Fibroblast of the aortic adventitia (primary cell): ENCODE data around the gene ATP4A. TPM values are rescaled to one million over a fixed set of nuclear protein-coding genes. Genes with fewer than 3 reads are reported as not detected.

Experiments used
- DNase-seq: peaks from one replicate; pipeline ENCODE4 v3.0.0-alpha.2; 2010; ENCODE audit warnings: low read depth
- H3K4me3 ChIP-seq: 2 replicates; pipeline ENCODE4 v1.5.1; 2011; ENCODE audit warnings: low read depth, mild to moderate bottlenecking, control low read depth, low read length, moderate library complexity
- total RNA-seq: library from RNA; depleted of rRNA; stranded (reverse); fragments of >200 nt; gene quantifications from 2 replicates; pipeline ENCODE4 v1.2.3, GENCODE V29; 2012; ENCODE audit warnings: low replicate concordance
- TF ChIP-seq, protein P1 (sequence below): IDR thresholded peaks from 2 replicates; pipeline ENCODE4 v1.5.1; 2011; ENCODE audit warnings: mild to moderate bottlenecking, low read length, control low read depth, inconsistent platforms; ENCODE audit not compliant: insufficient read depth

ATP4A gene
- total RNA-seq, 1 donor = not detected

DNA sequence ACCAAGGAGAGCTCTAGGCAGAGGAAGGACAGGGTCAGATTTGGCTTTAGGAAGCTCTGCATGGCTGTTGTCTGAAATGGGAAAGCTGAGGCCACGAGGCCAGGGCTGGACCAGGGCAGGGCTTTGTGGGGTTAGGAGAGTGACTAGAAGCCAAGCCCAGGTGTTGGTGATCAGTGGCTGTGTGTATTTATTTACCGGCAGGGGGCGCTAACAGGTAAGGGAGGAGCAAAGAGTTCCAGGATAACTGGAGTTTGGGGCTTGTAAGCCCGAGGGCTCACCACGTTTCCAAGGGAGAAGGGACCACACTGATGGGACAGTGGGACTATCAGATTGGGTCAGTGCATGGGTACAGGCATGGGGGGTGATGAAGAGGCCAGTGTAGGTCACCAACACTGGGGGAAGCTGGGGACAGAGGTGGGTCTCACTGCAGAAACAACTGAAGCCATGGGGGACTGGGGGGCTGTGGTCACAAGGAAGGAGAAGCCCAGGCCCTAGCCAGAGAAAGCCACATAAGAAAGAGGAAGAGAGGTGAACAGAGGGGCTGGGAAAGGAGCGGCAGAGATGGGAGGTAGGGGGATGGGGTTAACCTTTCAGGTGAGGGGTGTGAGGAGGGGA, 14.2 kb downstream of the ATP4A start:
- DNase-seq = peak; percentile 67
- TF ChIP-seq, protein P1, sequence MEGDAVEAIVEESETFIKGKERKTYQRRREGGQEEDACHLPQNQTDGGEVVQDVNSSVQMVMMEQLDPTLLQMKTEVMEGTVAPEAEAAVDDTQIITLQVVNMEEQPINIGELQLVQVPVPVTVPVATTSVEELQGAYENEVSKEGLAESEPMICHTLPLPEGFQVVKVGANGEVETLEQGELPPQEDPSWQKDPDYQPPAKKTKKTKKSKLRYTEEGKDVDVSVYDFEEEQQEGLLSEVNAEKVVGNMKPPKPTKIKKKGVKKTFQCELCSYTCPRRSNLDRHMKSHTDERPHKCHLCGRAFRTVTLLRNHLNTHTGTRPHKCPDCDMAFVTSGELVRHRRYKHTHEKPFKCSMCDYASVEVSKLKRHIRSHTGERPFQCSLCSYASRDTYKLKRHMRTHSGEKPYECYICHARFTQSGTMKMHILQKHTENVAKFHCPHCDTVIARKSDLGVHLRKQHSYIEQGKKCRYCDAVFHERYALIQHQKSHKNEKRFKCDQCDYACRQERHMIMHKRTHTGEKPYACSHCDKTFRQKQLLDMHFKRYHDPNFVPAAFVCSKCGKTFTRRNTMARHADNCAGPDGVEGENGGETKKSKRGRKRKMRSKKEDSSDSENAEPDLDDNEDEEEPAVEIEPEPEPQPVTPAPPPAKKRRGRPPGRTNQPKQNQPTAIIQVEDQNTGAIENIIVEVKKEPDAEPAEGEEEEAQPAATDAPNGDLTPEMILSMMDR = peak; percentile 74
- no peak overlapping the region for H3K4me3 ChIP-seq

GRCh38 chr19:35546532-35546931, 16.9 kb downstream of the ATP4A start:
- TF ChIP-seq, protein P1 = no peak
- no peak for DNase-seq
- peak overlapping the region; percentile 90 for H3K4me3 ChIP-seq

DNA sequence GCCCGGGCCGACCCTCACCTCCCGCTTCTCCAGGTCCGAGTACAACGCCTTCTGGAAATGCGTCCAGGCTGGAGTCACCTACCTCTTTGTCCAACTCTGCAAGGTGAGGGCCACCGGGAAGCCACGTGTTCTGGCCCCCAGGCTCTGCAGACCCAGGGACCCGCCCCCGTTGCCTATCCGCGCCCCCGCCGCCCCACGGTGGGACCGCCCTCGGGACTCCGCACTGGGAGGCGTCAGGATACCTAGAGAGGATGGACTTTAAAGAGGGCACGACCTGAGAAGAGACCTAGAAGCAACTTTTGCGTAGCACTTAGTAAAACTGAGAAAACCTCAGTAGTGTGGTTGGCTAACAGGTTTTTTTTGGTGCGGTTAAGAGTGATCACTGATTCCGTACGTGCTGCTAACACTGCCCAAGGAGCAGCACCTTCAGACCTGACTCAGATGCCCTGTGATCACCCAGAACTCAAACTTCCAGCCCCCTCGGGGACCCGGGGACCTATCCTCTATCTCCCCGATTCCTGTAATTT, 17.5 kb downstream of the ATP4A start:
- DNase-seq = no peak
- H3K4me3 ChIP-seq = peak overlapping the region; percentile 90
- TF ChIP-seq, protein P1 = no peak

- TF ChIP-seq, protein P1 = no peak
- DNase-seq = peak; percentile 75
- H3K4me3 ChIP-seq = peak within 1 kb of the TSS; percentile 90
These were observed 18.2 kb downstream of the ATP4A start, which contains the start of gene TMEM147 for GRCh38 chr19:35545001-35545854. Gene TMEM147, plus strand, starts transcription at chr19:35545626. Its CDS starts 114 bp downstream, at chr19:35545740.

DNA sequence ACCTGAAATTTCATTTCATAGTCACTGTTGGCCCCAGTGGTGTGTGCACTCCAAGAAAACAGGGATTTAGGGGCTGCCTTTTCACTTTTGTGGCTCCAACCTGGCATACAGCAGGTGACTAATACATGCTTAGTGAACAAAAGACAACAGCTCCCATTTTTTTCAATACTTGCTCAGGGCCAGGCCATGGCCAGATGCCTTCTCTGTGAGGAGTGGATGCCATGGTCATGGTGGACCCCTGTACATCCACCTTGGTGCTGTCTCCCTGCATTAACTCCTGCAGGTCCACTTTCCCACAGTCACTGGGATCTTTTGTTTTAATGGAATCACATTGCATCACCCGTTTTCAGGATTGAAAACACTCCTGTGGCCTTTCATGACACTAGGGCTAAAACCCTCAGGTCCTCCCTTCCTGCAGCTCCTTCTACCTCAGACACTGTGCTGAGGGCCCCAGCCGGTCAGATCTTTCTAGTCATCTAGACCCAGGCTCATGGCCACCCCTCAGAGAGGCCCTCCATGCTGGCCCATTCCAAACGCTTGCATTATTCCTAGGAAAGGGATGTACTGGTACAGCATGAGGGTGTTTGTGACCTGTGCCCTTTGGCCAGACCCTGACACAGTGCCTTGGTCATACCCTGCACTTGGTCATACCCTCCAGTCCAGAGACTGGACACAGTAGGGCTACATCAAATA, 19.2 kb downstream of the ATP4A start:
- H3K4me3 ChIP-seq = peak overlapping the region; percentile 90
- no peak for DNase-seq
- TF ChIP-seq, protein P1 = no peak

DNA sequence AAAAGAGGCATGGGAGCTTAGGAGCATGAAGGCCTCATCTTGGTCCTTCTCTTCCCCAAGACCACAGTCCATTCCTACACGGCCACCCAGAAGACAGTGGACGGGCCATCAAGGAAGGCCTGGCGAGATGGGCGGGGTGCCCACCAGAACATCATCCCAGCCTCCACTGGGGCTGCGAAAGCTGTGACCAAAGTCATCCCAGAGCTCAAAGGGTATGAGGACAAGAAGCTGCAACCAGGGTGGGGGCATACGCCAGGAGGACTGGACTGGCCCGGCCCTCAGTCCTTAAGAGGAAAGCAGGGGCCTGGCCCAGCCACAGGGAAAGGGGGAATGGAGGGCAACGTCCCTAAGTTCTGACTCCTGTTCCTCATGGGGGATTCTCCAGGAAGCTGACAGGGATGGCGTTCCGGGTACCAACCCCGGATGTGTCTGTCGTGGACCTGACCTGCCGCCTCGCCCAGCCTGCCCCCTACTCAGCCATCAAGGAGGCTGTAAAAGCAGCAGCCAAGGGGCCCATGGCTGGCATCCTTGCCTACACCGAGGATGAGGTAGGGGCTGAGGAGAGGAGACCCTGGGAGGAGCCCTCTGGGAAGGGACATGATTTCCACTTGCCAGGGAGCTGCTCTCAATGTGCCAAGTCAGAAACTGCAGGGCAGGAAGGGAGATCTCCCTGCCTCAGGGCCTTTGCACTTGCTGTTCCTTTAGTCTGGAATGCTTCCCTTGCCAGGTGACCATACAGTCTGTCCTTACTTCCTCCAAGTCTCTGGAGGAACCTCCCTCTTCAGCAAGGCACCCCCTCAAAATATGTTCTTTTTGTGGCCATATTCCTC, 20.0 kb downstream of the ATP4A start:
- no peak overlapping the region for H3K4me3 ChIP-seq
- no peak for DNase-seq
- TF ChIP-seq, protein P1 = no peak
